D341Med (cell line): ENCODE results near the gene TRPC4.

Experiments used
- DNase-seq: peaks from one replicate; pipeline ENCODE4 v3.0.0; 2012; ENCODE audit warnings: low spot score

TRPC4 gene

GRCh38 chr13:37716420-37717195 is 153.0 kb downstream of the TRPC4 start:
- DNase-seq, result no peak

GRCh38 chr13:37715606-37716015 is 154.0 kb downstream of the TRPC4 start:
- no peak for DNase-seq

- no peak for DNase-seq
These were observed 160.3 kb downstream of the TRPC4 start for GRCh38 chr13:37709318-37709717.

GRCh38 chr13:37707739-37708500 is 161.7 kb downstream of the TRPC4 start:
- no peak for DNase-seq

GRCh38 chr13:37706041-37706440 is 163.5 kb downstream of the TRPC4 start:
- no peak for DNase-seq

- DNase-seq, result no peak
These were observed 167.6 kb downstream of the TRPC4 start for GRCh38 chr13:37701972-37702371.

- no peak for DNase-seq
These were observed 168.3 kb downstream of the TRPC4 start for GRCh38 chr13:37701306-37701705.

GRCh38 chr13:37700887-37701286 is 168.7 kb downstream of the TRPC4 start:
- no peak for DNase-seq

GRCh38 chr13:37695200-37695599 is 174.4 kb downstream of the TRPC4 start:
- DNase-seq, result no peak

- no peak for DNase-seq
These were observed 179.2 kb downstream of the TRPC4 start for GRCh38 chr13:37690361-37690760.

- no peak for DNase-seq
These were observed 183.1 kb downstream of the TRPC4 start for GRCh38 chr13:37686501-37686900.

GRCh38 chr13:37685206-37685605 is 184.4 kb downstream of the TRPC4 start:
- DNase-seq, result no peak

GRCh38 chr13:37682496-37682895 is 187.1 kb downstream of the TRPC4 start:
- no peak for DNase-seq

GRCh38 chr13:37681281-37682032 is 188.1 kb downstream of the TRPC4 start:
- DNase-seq, result no peak

- DNase-seq, result no peak
These were observed 189.4 kb downstream of the TRPC4 start for GRCh38 chr13:37680137-37680536.

- DNase-seq, result no peak
These were observed 190.5 kb downstream of the TRPC4 start for GRCh38 chr13:37679043-37679442.

- no peak for DNase-seq
These were observed 199.7 kb downstream of the TRPC4 start for GRCh38 chr13:37669845-37670244.

GRCh38 chr13:37667702-37668101 is 201.9 kb downstream of the TRPC4 start:
- DNase-seq, result no peak

GRCh38 chr13:37666036-37666435 is 203.5 kb downstream of the TRPC4 start:
- no peak for DNase-seq

GRCh38 chr13:37665420-37665819 is 204.2 kb downstream of the TRPC4 start:
- no peak for DNase-seq

- DNase-seq, result no peak
These were observed 205.8 kb downstream of the TRPC4 start for GRCh38 chr13:37663724-37664123.

- DNase-seq, result no peak
These were observed 206.9 kb downstream of the TRPC4 start for GRCh38 chr13:37662624-37663023.

- DNase-seq, result no peak
These were observed 211.6 kb downstream of the TRPC4 start for GRCh38 chr13:37657956-37658355.
